Hepatocyte (in vitro differentiated cells): ENCODE data around the gene NCS1. TPM values are rescaled to one million over a fixed set of nuclear protein-coding genes. Genes with fewer than 3 reads are reported as not detected.

Experiments used
- DNase-seq: peaks from one replicate; pipeline ENCODE4 v3.0.0-alpha.2; 2016; ENCODE audit warnings: low spot score
- H2AFZ ChIP-seq: fragments of 200-600 bp; sonication (generic); 2 replicates; pipeline ENCODE4 v1.6.0; 2016; ENCODE audit warnings: antibody characterized with exemption, mild to moderate bottlenecking
- H3K27ac ChIP-seq: fragments of 200-600 bp; sonication (generic); 2 replicates; pipeline ENCODE4 v1.5.1; 2016; ENCODE audit warnings: mild to moderate bottlenecking
- H3K27me3 ChIP-seq: fragments of 200-600 bp; sonication (generic); 2 replicates; pipeline ENCODE4 v1.6.1; 2016
- H3K36me3 ChIP-seq: fragments of 200-600 bp; sonication (generic); replicated peaks from 2 replicates; pipeline ENCODE4 v1.5.1; 2016; ENCODE audit warnings: low read depth; ENCODE audit not compliant: insufficient read depth
- H3K4me1 ChIP-seq: fragments of 200-600 bp; sonication (generic); 2 replicates; pipeline ENCODE4 v1.5.1; 2016; ENCODE audit warnings: mild to moderate bottlenecking, moderate library complexity; ENCODE audit not compliant: insufficient read depth
- H3K4me2 ChIP-seq: fragments of 200-600 bp; sonication (generic); 2 replicates; pipeline ENCODE4 v1.6.0; 2016
- H3K4me3 ChIP-seq: fragments of 200-600 bp; sonication (generic); 2 replicates; pipeline ENCODE4 v1.5.1; 2016; ENCODE audit warnings: mild to moderate bottlenecking
- H3K79me2 ChIP-seq: fragments of 200-600 bp; sonication (generic); 2 replicates; pipeline ENCODE4 v1.6.0; 2017; ENCODE audit warnings: mild to moderate bottlenecking
- H3K9me2 ChIP-seq: fragments of 200-600 bp; sonication (generic); replicated peaks from 2 replicates; pipeline ENCODE4 v1.6.0; 2017; ENCODE audit warnings: mild to moderate bottlenecking; ENCODE audit not compliant: insufficient read depth
- H3K9me3 ChIP-seq: fragments of 200-600 bp; sonication (generic); 2 replicates; pipeline ENCODE4 v1.5.1; 2016; ENCODE audit warnings: low read depth, mild to moderate bottlenecking
- H4K20me1 ChIP-seq: fragments of 200-600 bp; sonication (generic); 2 replicates; pipeline ENCODE4 v1.6.0; 2016; ENCODE audit warnings: mild to moderate bottlenecking; ENCODE audit not compliant: insufficient read depth, poor library complexity, severe bottlenecking
- CTCF ChIP-seq: fragments of 200-600 bp; sonication (generic); IDR thresholded peaks from 2 replicates; pipeline ENCODE4 v1.5.1; 2016; ENCODE audit warnings: antibody characterized with exemption, mild to moderate bottlenecking; ENCODE audit not compliant: poor library complexity
- EZH2 ChIP-seq: fragments of 200-600 bp; sonication (generic); IDR thresholded peaks from 2 replicates; pipeline ENCODE4 v1.6.1; 2016; ENCODE audit warnings: antibody characterized with exemption, mild to moderate bottlenecking, borderline replicate concordance
- EZH2phosphoT487 ChIP-seq: fragments of 200-600 bp; sonication (generic); IDR thresholded peaks from one replicate; pipeline ENCODE4 v1.6.1; 2018; ENCODE audit warnings: antibody characterized with exemption, mild to moderate bottlenecking, low read depth, moderate library complexity; ENCODE audit not compliant: unreplicated experiment, severe bottlenecking
- WGBS: methylation state at CpG from one replicate; pipeline ENCODE4 v1.1.6; 2016; ENCODE audit warnings: low lambda C conversion rate; ENCODE audit errors: missing lambda C conversion rate; 5-methylcytosine and 5-hydroxymethylcytosine counted together
- polyA plus RNA-seq: library from polyadenylated mRNA; unstranded; fragments of >200 nt; fragmentation: Nextera tagmentation; extraction: Ambion mirVana; gene quantifications from 2 replicates; pipeline ENCODE4 v1.2.1, GENCODE V29; 2016
- total RNA-seq: library from RNA; depleted of rRNA; stranded (reverse); fragments of >200 nt; gene quantifications from 2 replicates; pipeline ENCODE4 v1.2.3, GENCODE V29; 2014

Gene NCS1
- total and polyA plus RNA-seq, 2 experiments from 2014 or later = 16.8 to 25.3 TPM

DNA sequence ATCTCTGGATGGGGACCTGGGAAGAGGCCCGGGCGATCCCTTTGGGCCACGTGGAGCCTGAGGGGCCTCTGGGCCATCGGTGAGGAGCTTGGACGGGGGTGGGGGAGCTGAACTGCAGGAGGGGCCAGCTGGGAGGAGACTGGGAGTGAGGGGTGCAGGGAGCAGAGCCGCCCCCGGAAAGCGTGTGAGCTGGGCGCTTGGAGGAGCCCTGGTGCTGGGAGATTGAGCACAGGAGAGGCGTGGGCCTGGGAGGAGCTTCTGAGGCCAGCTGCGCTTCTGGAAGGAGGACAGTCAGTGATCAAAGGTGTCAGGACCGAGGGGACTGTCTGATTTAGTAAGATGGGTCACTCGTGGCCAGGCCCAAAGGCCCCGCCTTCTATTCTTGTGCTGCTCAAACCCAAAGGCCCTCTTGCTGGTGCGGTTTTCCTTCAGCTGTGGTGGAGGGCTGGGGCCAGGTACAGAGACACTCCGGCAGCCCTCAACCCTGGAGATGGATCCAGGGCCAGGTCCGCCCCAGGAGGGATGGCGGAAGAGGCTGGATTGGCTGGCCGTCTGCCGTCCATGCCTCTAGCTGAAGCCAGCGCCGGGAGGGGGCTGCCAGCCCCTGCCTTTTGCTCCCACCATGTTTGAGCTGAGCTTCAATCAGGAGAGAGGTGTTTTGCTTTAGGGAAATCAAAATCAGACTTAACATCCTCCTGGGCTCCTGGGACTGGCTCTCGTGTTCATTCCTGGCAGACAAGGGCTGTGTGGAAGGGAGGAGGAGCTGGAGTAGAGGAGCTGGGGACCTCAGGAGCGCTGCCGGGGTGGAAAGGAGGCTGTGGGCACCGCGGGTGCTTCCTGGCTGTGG is 21.6 kb downstream of the NCS1 start:
- Histone ChIP-seq H3K27ac (peak overlapping the region; percentile 43), H3K4me1 (peaks cover 18% of the 10 kb centered on the region)

DNA sequence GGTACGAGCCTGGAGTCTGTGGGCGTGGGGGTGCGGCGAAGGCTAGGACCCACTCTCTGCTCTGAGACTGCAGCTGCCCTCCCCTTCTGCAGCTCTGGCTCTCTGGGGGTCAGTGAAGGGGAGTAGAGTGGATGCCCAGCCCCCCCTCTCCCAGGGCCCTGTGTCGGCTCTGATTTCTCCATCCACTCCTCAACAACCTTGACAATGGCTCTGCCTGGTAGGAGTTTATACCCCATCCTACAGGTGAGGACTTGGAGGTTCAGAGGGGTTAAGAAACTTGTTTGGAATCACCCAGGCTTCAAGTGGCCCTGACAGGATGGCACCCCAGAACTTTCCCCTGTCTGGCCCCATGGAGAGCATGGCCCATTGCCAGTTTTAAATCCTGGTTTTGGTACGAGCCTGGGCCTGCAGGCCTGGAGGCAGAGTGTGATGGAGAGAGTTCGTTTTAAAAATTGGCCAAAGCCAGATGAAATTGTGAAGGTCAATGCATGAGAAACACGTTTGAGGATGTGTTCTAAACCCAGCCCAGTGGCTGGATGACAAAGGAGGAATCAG is 22.3 kb downstream of the NCS1 start:
- no peaks in the 10 kb centered on the region for H3K36me3 ChIP-seq
- no peaks in the 10 kb centered on the region for H3K9me3 ChIP-seq
- peaks cover 45% of the 10 kb centered on the region for H3K79me2 ChIP-seq
- no peak for DNase-seq
- no peak for TF ChIP-seq CTCF
- no peak for TF ChIP-seq EZH2phosphoT487
- no peak for TF ChIP-seq EZH2
- WGBS = 76% methylated on average over 8 of the region's 8 CpGs
- H3K4me2 ChIP-seq = no peak overlapping the region
- H2AFZ ChIP-seq = no peak overlapping the region
- no peaks in the 10 kb centered on the region for H3K27me3 ChIP-seq
- H3K4me3 ChIP-seq = no peak overlapping the region
- no peaks in the 10 kb centered on the region for H3K9me2 ChIP-seq
- peaks cover 18% of the 10 kb centered on the region for H3K4me1 ChIP-seq
- H3K27ac ChIP-seq = peak overlapping the region; percentile 43
- peaks cover 4% of the 10 kb centered on the region for H4K20me1 ChIP-seq

More for the DNA sequence above, 21.6 kb downstream of the NCS1 start:
- H2AFZ ChIP-seq = no peak overlapping the region
- H4K20me1 ChIP-seq = peaks cover 4% of the 10 kb centered on the region
- peaks cover 52% of the 10 kb centered on the region for H3K79me2 ChIP-seq
- no peaks in the 10 kb centered on the region for H3K36me3 ChIP-seq
- no peak for DNase-seq
- 68% methylated on average over 25 of the region's 27 CpGs for WGBS
- H3K9me3 ChIP-seq = no peaks in the 10 kb centered on the region
- no peaks in the 10 kb centered on the region for H3K27me3 ChIP-seq
- no peaks in the 10 kb centered on the region for H3K9me2 ChIP-seq
- H3K4me3 ChIP-seq = no peak overlapping the region
- H3K4me2 ChIP-seq = no peak overlapping the region
- TF ChIP-seq CTCF = no peak

DNA sequence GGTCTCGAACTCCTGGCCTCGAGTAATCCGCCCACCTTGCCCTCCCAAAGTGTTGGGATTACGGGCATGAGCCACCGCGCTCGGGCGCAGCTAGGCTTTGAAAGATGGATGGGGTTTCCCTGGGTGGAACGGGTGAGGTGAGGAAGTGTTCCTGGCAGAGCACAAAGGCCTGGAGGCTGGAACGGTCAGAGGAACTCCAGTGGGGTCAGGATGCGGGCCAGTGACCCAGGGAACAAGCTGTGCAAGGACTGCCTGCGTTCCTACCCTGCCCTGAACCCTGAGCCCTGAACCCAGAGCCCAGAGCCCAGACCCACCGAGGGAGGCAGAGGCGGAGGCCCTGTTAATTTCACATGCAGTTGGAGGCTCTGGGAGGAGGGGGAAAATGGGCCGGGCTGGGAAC is 23.4 kb downstream of the NCS1 start:
- 89% methylated on average over 15 of the region's 15 CpGs for WGBS
- Histone ChIP-seq H3K9me2 (no peaks in the 10 kb centered on the region), H2AFZ (no peak overlapping the region), H3K4me1 (peaks cover 18% of the 10 kb centered on the region), H3K27me3 (no peaks in the 10 kb centered on the region), H3K27ac (no peak overlapping the region), H3K4me2 (no peak overlapping the region), H3K36me3 (no peaks in the 10 kb centered on the region), H4K20me1 (peaks cover 4% of the 10 kb centered on the region), H3K79me2 (peaks cover 34% of the 10 kb centered on the region), H3K9me3 (no peaks in the 10 kb centered on the region), H3K4me3 (no peak overlapping the region)
- TF ChIP-seq EZH2phosphoT487 = no peak
- TF ChIP-seq EZH2 = no peak
- TF ChIP-seq CTCF = no peak
- no peak for DNase-seq
